HG03175 (cell line): ENCODE results near the gene C1QTNF12.
A peak's percentile ranks its signal among the peaks of the same experiment; 100 is the strongest.

Experiments
- ATAC-seq: cut with Tn5 transposase; IDR thresholded peaks from one replicate; pipeline ENCODE4 v1.9.1; 2021; ENCODE audit warnings: mild to moderate bottlenecking, moderate library complexity; ENCODE audit not compliant: unreplicated experiment

The C1QTNF12 gene

GRCh38 chr1:1241588-1242219 is 4.8 kb downstream of the C1QTNF12 start:
- no peak for ATAC-seq

- no peak for ATAC-seq
These were observed 5.5 kb downstream of the C1QTNF12 start for GRCh38 chr1:1240822-1241587.

- no peak for ATAC-seq
These were observed 6.2 kb downstream of the C1QTNF12 start for GRCh38 chr1:1240348-1240732.

- ATAC-seq: no peak
These were observed 6.7 kb downstream of the C1QTNF12 start for GRCh38 chr1:1239614-1240347.

GRCh38 chr1:1239227-1239613 is 7.3 kb downstream of the C1QTNF12 start:
- ATAC-seq: no peak

- ATAC-seq: no peak
These were observed 7.8 kb downstream of the C1QTNF12 start for GRCh38 chr1:1238702-1239178.

GRCh38 chr1:1237874-1238701 is 8.4 kb downstream of the C1QTNF12 start:
- ATAC-seq: no peak

- ATAC-seq: no peak
These were observed 9.3 kb downstream of the C1QTNF12 start for GRCh38 chr1:1236945-1237873.

- no peak for ATAC-seq
These were observed 10.3 kb downstream of the C1QTNF12 start for GRCh38 chr1:1236176-1236763.

GRCh38 chr1:1235016-1235744 is 11.3 kb downstream of the C1QTNF12 start:
- no peak for ATAC-seq

- ATAC-seq: no peak
These were observed 12.2 kb downstream of the C1QTNF12 start for GRCh38 chr1:1234180-1234808.

GRCh38 chr1:1233567-1233892 is 13.0 kb downstream of the C1QTNF12 start:
- ATAC-seq: no peak

GRCh38 chr1:1232796-1233566 is 13.5 kb downstream of the C1QTNF12 start:
- no peak for ATAC-seq

GRCh38 chr1:1232208-1232795 is 14.2 kb downstream of the C1QTNF12 start, which contains the start of gene B3GALT6:
TSS of gene B3GALT6 (plus strand) at chr1:1232237. CDS start at chr1:1232279, 42 bp downstream.
- no peak for ATAC-seq

GRCh38 chr1:1231400-1232207 is 14.9 kb downstream of the C1QTNF12 start, which contains the start of gene SDF4:
TSS of gene SDF4 (minus strand) at chr1:1232001. CDS start at chr1:1228772, 3,229 bp downstream.
- ATAC-seq: peak; percentile 94
